ENCODE results near the gene PRICKLE3. TPM values are rescaled to one million over a fixed set of nuclear protein-coding genes. Genes with fewer than 3 reads are reported as not detected.

Gene PRICKLE3
- total and polyA plus RNA-seq, 2 of the 4 experiments (the other 2 are of a cell fraction): 3.4 to 6.4 TPM

GRCh38 chrX:49221868-49222267, 35.7 kb upstream of the PRICKLE3 start:
- Histone ChIP-seq H4K20me1 (ENCODE audit: insufficient read depth, low read length) (no peaks in the 10 kb centered on the region), H3K4me3 (ENCODE audit: insufficient read depth, low read depth, low read length) (no peak overlapping the region), H2AK9ac (replicated peaks; ENCODE audit: low read depth, low read length, poor library complexity) (no peak overlapping the region), H3K4me1 (ENCODE audit: control insufficient read depth, insufficient read depth, low read length) (no peaks in the 10 kb centered on the region), H3K23ac (ENCODE audit: low read depth, low read length) (no peak overlapping the region), H3K27me3 (ENCODE audit: control insufficient read depth, insufficient read depth, low read length) (peaks cover 2% of the 10 kb centered on the region), H4K5ac (ENCODE audit: low read depth, low read length) (no peak overlapping the region), H3K14ac (replicated peaks; ENCODE audit: low read depth, low read length) (no peak overlapping the region), H3K4ac (ENCODE audit: low read depth, low read length) (no peak overlapping the region), H3K9ac (ENCODE audit: low read depth, low read length) (no peak overlapping the region), H2BK5ac (ENCODE audit: low read depth, low read length, poor library complexity, severe bottlenecking) (no peak overlapping the region), H2BK15ac (ENCODE audit: low read depth, low read length) (no peak overlapping the region), H3K9me1 (ENCODE audit: insufficient read depth, low read length) (no peaks in the 10 kb centered on the region), H3K18ac (ENCODE audit: low read depth, low read length) (no peak overlapping the region), H3K27ac (ENCODE audit: insufficient read depth, low read length) (no peak overlapping the region), H4K91ac (ENCODE audit: insufficient read depth, low read depth, low read length) (no peak overlapping the region), H2BK120ac (ENCODE audit: low read depth, low read length) (no peak overlapping the region), H2AK5ac (ENCODE audit: low read depth, low read length) (no peak overlapping the region), H3K56ac (ENCODE audit: extremely low read depth, insufficient read depth, low read length) (no peak overlapping the region), H3K79me1 (ENCODE audit: low read depth in 1 of 2, low read length in 2 of 2) (no peaks in the 10 kb centered on the region), H2AFZ (replicated peaks; ENCODE audit: low read length, poor library complexity) (no peak overlapping the region), H3K4me2 (ENCODE audit: low read depth, low read length) (no peak overlapping the region), H2BK20ac (ENCODE audit: low read depth, low read length) (no peak overlapping the region), H4K8ac (ENCODE audit: low read depth in 2 of 2, low read length in 2 of 2) (no peak overlapping the region), H3K9me3 (ENCODE audit: control insufficient read depth, insufficient read depth, low read length) (no peaks in the 10 kb centered on the region; the same call in 1 of the 2 replicates), H3K36me3 (ENCODE audit: control insufficient read depth, insufficient read depth, low read length) (no peaks in the 10 kb centered on the region)
- ATAC-seq (ENCODE audit: low read depth) (no peak), DNase-seq (no peak)
- TF ChIP-seq CHD1 (IDR thresholded peaks at IDR 0.05; ENCODE audit: low read depth, low read length): no peak
- POLR2A ChIA-PET (ENCODE audit: unreplicated experiment): no interaction called here
- no TSS peak for BruUV-seq (replicated peaks)
- dilution Hi-C loops (cut with HindIII; ENCODE audit: low sequenced_read_pairs, unreplicated experiment): no loop called here
- intact Hi-C loops (cut with micrococcal nuclease): no loop called here
- CTCF ChIA-PET: no interaction called here
- no CpG with 5 or more reads among the region's 2 CpGs for WGBS, 2 experiments (ENCODE audit: extremely low coverage in 2 of 2, insufficient read length in 1 of 2)
- in situ Hi-C loops (cut with MboI; ENCODE audit: low sequenced_read_pairs): no loop called here
